Memory B cell (primary cell): ENCODE measurements around the gene MAML3.

Experiments used
- ATAC-seq: fragments of 150-1000 bp; cut with Tn5 transposase; 2 replicates; pipeline ENCODE4 v1.10.0; 2021; ENCODE audit warnings: low read depth, mild to moderate bottlenecking, moderate library complexity
- DNase-seq, 2 donors: peaks; one replicate each; pipeline ENCODE4 v3.0.0; 2022; ENCODE audit warnings: low spot score in 2 of 2
- H3K27ac Mint-ChIP-seq: one replicate; pipeline ENCODE4 v1.8.0; 2022; ENCODE audit warnings: mild to moderate bottlenecking, moderate library complexity, mixed read lengths
- H3K27me3 Mint-ChIP-seq: one replicate; pipeline ENCODE4 v1.8.0; 2022; ENCODE audit warnings: mixed read lengths
- H3K36me3 Mint-ChIP-seq: one replicate; pipeline ENCODE4 v1.8.0; 2022; ENCODE audit warnings: mild to moderate bottlenecking, mixed read lengths
- H3K4me1 Mint-ChIP-seq: one replicate; pipeline ENCODE4 v1.8.0; 2022; ENCODE audit warnings: mixed read lengths
- H3K4me3 Mint-ChIP-seq: one replicate; pipeline ENCODE4 v1.8.0; 2022; ENCODE audit warnings: mild to moderate bottlenecking, moderate library complexity, mixed read lengths
- H3K9me3 Mint-ChIP-seq: one replicate; pipeline ENCODE4 v1.8.0; 2022; ENCODE audit warnings: mixed read lengths

The MAML3 gene

GRCh38 chr4:139913398-139913990 is 240.5 kb downstream of the MAML3 start:
- Mint-ChIP-seq H3K27me3 (peaks cover 14% of the 10 kb centered on the region), H3K4me3 (no peak overlapping the region), H3K36me3 (no peaks in the 10 kb centered on the region), H3K4me1 (no peaks in the 10 kb centered on the region), H3K9me3 (no peaks in the 10 kb centered on the region), H3K27ac (no peak overlapping the region)
- ATAC-seq (no peak), DNase-seq (no peak)

DNA sequence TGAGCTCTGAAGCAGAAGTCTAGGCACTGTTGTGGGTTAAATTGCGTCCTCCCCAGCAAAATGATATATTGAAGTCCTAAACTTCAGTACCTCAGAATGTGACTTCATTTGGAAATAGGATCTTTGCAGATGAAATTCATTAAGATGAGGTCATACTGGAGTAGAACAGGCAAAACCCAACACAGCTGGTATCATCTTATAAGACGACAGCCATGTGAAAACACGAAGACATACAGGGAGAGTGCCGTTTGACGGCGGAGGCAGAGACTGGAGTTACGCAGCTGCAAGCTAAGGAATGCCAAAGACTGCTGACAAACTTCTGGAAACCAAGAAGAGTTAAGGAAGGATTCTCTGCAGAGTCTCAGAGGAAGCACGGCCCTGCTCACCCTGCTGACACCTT is 241.5 kb downstream of the MAML3 start:
- Mint-ChIP-seq H3K4me3 (no peak overlapping the region), H3K27me3 (peaks cover 11% of the 10 kb centered on the region), H3K4me1 (no peaks in the 10 kb centered on the region), H3K9me3 (no peaks in the 10 kb centered on the region), H3K27ac (no peak overlapping the region), H3K36me3 (no peaks in the 10 kb centered on the region)
- DNase-seq = no peak
- ATAC-seq = no peak

DNA sequence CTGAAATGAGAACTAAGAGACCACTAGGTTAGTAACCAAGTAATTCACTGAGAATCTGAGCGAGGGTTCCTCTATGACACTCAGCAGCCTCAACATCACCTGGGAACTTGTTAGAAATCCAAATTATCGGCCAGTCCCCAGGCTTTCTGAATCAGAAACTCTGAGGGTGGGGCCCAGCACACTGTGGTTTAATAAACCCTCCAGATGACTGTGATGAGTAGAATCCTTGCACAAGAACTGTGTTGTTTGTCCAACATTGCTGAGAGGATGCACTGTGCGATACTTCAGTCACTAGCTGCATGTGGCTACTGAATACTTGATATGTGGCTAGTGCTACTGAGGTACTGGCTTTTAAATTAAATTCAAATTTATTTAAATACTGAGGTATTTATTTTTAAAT is 243.9 kb downstream of the MAML3 start:
- Mint-ChIP-seq H3K9me3 (peaks cover 3% of the 10 kb centered on the region), H3K4me3 (no peak overlapping the region), H3K36me3 (no peaks in the 10 kb centered on the region), H3K27ac (no peak overlapping the region), H3K4me1 (no peaks in the 10 kb centered on the region), H3K27me3 (peaks cover 8% of the 10 kb centered on the region)
- no peak for ATAC-seq
- DNase-seq = no peak

DNA sequence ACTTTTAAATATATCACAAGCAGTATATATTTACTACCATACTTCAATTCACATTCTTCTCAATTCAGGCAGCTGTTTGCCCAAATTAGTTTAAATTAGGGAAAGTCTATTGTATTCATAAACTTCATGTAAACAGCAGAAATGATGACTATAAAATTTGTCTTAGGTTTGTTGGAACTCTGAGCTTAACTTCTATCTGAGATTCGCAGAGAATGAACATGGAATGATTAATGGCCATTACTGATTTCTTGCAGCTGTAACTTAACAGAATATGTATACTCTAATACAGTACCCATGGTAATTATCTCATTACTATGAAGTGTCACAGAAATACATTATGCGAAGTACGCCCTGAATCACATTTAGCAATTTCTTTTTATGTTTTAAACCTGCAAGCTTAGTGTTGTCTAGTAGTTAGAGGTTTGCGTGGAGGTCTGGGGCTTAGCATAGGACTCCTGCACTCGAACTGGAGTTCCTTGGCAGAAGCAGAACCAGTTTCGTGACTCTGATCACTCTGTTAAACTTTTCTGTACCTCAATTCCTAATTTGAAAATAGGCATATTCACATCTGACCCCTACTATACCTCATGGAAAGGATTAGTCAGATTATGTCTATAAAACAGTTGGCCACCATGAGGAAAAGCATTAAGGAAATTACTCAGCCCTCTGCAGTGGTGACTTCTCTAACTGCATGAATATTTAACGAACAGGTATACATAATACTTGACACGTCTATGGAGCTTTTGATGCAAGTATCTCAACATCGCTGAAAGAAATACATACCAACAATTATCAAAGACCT is 245.1 kb downstream of the MAML3 start:
- no peak for DNase-seq
- H3K4me1 Mint-ChIP-seq = no peaks in the 10 kb centered on the region

GRCh38 chr4:139907001-139907809 is 246.8 kb downstream of the MAML3 start:
- H3K4me1 Mint-ChIP-seq = no peaks in the 10 kb centered on the region
- DNase-seq = no peak
- H3K27ac Mint-ChIP-seq = no peak overlapping the region
- peaks cover 3% of the 10 kb centered on the region for H3K9me3 Mint-ChIP-seq
- no peaks in the 10 kb centered on the region for H3K36me3 Mint-ChIP-seq
- peaks cover 9% of the 10 kb centered on the region for H3K27me3 Mint-ChIP-seq
- H3K4me3 Mint-ChIP-seq = no peak overlapping the region
- ATAC-seq = no peak

More for the DNA sequence above, 245.1 kb downstream of the MAML3 start:
- H3K4me3 Mint-ChIP-seq = no peak overlapping the region
- no peak for ATAC-seq
- H3K27me3 Mint-ChIP-seq = peaks cover 8% of the 10 kb centered on the region
- no peaks in the 10 kb centered on the region for H3K36me3 Mint-ChIP-seq
- H3K27ac Mint-ChIP-seq = no peak overlapping the region
- H3K9me3 Mint-ChIP-seq = peaks cover 3% of the 10 kb centered on the region

DNA sequence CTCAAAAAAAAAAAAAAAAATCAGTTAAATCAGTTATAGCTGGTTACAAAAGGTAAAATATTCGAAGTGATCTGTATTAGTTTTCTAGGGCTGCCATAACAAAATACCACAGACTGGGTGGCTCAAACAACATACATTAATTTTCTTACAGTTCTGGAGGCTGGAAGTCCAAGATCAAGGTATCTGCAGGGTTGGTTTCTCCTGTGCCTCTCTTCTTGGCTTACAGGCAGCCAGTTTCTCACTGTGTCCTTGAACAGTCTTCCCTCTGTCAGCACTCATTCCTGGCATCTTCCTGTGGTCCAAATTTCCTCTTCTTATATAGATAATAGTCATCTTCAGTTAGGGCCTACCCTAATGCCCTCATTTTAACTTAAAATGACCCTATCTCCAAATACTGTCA is 248.5 kb downstream of the MAML3 start:
- H3K27me3 Mint-ChIP-seq = peaks cover 6% of the 10 kb centered on the region
- H3K4me3 Mint-ChIP-seq = no peak overlapping the region
- ATAC-seq (no peak), DNase-seq (no peak)
- no peaks in the 10 kb centered on the region for H3K36me3 Mint-ChIP-seq
- H3K4me1 Mint-ChIP-seq = no peaks in the 10 kb centered on the region
- H3K9me3 Mint-ChIP-seq = peaks cover 3% of the 10 kb centered on the region
- no peak overlapping the region for H3K27ac Mint-ChIP-seq

GRCh38 chr4:139904406-139904805 is 249.6 kb downstream of the MAML3 start:
- Mint-ChIP-seq H3K27me3 (peaks cover 6% of the 10 kb centered on the region), H3K36me3 (no peaks in the 10 kb centered on the region), H3K27ac (no peak overlapping the region), H3K4me1 (no peaks in the 10 kb centered on the region), H3K4me3 (no peak overlapping the region), H3K9me3 (peaks cover 3% of the 10 kb centered on the region)
- no peak for DNase-seq
- no peak for ATAC-seq

DNA sequence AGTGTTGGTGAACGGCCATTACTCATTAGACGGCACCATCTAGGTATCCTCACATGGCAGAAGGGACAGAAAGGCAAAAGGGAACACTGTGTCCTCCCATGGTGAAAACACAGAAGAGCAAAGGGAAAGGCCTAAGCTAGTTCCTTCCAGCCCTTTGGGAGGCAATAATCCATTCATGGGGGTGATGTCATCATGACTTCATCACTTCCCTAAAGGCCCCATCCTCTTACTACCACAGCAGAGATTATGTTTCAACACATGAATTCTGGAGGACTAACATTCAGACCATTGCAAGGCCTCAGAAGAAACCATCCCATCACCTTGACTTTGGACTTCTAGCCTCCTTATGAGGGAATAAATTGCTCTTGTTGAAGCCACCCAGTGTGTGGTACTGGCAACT is 250.1 kb downstream of the MAML3 start:
- H3K9me3 Mint-ChIP-seq = peaks cover 3% of the 10 kb centered on the region
- no peak overlapping the region for H3K4me3 Mint-ChIP-seq
- no peak for DNase-seq
- H3K4me1 Mint-ChIP-seq = no peaks in the 10 kb centered on the region
- ATAC-seq = no peak
- peaks cover 4% of the 10 kb centered on the region for H3K27me3 Mint-ChIP-seq
- no peak overlapping the region for H3K27ac Mint-ChIP-seq
- H3K36me3 Mint-ChIP-seq = no peaks in the 10 kb centered on the region

- no peak overlapping the region for H3K4me3 Mint-ChIP-seq
- no peak for ATAC-seq
- peaks cover 5% of the 10 kb centered on the region for H3K27me3 Mint-ChIP-seq
- peaks cover 3% of the 10 kb centered on the region for H3K9me3 Mint-ChIP-seq
- no peaks in the 10 kb centered on the region for H3K4me1 Mint-ChIP-seq
- DNase-seq = no peak
- no peaks in the 10 kb centered on the region for H3K36me3 Mint-ChIP-seq
- no peak overlapping the region for H3K27ac Mint-ChIP-seq
Observed at GRCh38 chr4:139902321-139903320, 251.4 kb downstream of the MAML3 start.

GRCh38 chr4:139901531-139902320 is 252.3 kb downstream of the MAML3 start:
- Mint-ChIP-seq H3K27ac (no peak overlapping the region), H3K27me3 (peaks cover 5% of the 10 kb centered on the region), H3K36me3 (no peaks in the 10 kb centered on the region), H3K9me3 (peaks cover 3% of the 10 kb centered on the region), H3K4me3 (no peak overlapping the region), H3K4me1 (no peaks in the 10 kb centered on the region)
- DNase-seq = no peak
- no peak for ATAC-seq

DNA sequence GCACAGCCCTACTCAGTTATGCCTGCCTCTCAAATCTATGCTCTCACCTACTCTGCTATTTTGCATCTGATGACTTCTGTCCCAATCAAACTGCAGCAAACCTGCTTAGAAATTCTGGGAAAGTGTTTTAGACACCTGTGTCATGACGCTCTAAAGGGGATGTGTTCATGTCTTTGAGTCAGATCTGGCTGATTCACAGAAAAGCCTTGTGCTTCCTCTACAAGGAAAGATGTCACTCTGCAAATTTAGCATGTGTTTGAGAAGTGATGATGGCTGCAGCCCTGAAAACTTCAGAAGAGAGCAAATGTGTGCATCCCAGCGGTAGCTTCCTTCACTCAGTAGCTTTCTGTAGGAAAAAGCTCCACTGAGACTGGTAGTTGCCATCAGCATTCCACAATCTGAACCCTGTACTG is 253.0 kb downstream of the MAML3 start:
- ATAC-seq = no peak
- H3K4me3 Mint-ChIP-seq = no peak overlapping the region
- peaks cover 3% of the 10 kb centered on the region for H3K9me3 Mint-ChIP-seq
- no peaks in the 10 kb centered on the region for H3K36me3 Mint-ChIP-seq
- no peaks in the 10 kb centered on the region for H3K4me1 Mint-ChIP-seq
- peaks cover 5% of the 10 kb centered on the region for H3K27me3 Mint-ChIP-seq
- no peak for DNase-seq
- no peak overlapping the region for H3K27ac Mint-ChIP-seq

GRCh38 chr4:139899346-139899745 is 254.6 kb downstream of the MAML3 start:
- H3K4me1 Mint-ChIP-seq = no peaks in the 10 kb centered on the region
- no peaks in the 10 kb centered on the region for H3K9me3 Mint-ChIP-seq
- ATAC-seq (no peak), DNase-seq (no peak)
- H3K27me3 Mint-ChIP-seq = peaks cover 5% of the 10 kb centered on the region
- H3K27ac Mint-ChIP-seq = no peak overlapping the region
- no peaks in the 10 kb centered on the region for H3K36me3 Mint-ChIP-seq
- H3K4me3 Mint-ChIP-seq = no peak overlapping the region

- no peak overlapping the region for H3K27ac Mint-ChIP-seq
- H3K9me3 Mint-ChIP-seq = no peaks in the 10 kb centered on the region
- H3K27me3 Mint-ChIP-seq = peaks cover 5% of the 10 kb centered on the region
- H3K4me3 Mint-ChIP-seq = no peak overlapping the region
- no peaks in the 10 kb centered on the region for H3K36me3 Mint-ChIP-seq
- no peak for ATAC-seq
- no peaks in the 10 kb centered on the region for H3K4me1 Mint-ChIP-seq
- no peak for DNase-seq
Observed at GRCh38 chr4:139898293-139898692, 255.7 kb downstream of the MAML3 start.
